Measurements from ENCODE around the gene CCDC183.
"Not testable (repeated sequence)": the region's sequence is repeated elsewhere in the genome, so short reads cannot be mapped to it uniquely, and the experiment has no call there.

CCDC183 gene

DNA sequence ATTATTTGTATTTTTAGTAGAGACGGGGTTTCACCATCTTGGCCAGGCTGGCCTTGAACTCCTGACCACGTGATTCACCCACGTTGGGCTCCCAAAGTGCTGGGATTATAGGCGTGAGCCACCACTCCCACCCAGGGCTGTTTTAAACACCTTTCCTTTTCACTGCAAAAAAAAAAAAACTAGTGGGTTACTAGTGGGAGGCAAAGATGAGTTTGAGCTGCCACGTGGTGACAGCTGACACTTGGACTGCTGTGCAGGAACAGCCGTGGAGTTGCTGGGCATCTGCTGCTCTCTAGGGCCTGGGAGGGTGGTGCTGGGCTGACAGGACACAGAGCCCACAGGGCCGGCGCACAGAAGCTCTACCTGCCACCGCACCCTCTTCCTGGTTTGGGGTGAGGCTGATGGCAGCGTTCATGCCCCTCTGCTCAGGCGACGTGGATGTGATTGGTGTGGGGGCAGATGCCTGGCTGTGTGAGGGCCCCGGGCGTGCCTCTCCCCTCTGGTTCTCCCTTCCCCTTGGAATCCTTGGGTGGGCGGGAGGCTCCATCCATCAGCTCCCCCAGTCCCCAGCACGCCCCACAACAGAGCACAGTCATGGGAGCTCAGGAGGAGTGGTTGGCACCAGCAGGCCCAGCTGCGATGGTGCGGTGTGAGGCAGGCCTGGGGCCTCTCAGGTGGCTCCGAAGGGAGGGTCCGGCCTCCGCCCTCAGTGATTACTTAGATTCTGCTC, 28.5 kb downstream of the CCDC183 start:
- DNase-seq (ENCODE audit: low spot score): no peak

DNA sequence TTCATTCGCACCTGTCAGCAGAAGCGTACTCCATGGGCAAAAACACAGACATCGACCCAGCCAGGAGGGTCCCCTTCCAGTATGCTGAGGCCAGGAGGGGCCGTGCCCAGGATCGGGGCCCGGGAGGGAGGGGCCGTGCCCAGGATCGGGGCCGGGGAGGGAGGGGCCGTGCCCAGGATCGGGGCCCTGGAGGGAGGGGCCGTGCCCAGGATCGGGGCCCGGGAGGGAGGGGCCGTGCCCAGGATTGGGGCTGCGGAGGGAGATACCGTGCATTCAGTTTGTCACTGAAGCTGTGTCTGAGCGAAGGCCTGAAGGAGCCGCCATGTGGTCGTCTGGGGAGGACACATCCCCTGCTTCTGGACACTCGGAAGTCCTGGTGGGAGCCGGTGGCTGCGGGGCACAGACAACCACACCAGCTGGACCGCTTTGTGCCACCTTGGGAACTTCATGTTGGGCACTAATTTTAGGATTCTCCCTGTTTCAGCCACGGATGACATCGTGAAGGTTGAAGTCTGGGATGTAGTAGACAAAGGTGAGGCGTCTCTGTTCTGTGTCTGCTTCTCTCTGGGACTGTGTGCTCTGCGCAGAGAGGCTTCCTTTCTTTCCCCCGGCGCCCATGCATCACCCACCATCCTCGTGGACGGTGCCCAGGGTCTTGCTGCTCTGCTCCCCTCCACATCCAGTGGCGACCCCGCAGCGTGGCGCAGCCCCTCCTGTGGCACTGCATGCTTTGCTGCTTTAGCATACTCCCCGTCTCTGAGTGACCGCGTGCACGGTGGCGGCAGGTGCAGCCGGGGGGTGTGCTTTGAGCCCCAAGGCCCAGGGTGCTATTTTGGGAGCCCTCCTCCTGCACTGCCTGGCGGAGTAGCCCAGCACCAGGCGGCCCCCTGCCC, 29.4 kb downstream of the CCDC183 start:
- no peak for DNase-seq (ENCODE audit: low spot score)

DNA sequence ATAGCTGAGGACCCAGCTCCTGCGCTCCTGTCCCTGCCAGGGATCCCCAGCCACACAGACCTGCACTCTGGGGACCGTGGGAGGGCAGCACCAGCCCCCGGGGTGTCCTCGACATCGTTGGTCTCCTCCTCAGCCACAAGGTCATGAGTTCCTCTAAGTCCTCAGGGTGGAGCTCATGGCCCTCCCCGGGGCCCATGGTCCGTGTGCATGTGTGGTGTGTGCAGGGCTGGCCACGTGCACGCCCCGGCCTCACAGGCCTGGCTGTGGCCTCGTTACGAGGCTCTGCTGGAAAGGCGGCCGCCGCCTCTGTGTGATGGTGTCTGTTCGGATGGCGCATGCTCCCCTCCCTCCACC, 30.0 kb downstream of the CCDC183 start:
- no peak for DNase-seq (ENCODE audit: low spot score)

DNA sequence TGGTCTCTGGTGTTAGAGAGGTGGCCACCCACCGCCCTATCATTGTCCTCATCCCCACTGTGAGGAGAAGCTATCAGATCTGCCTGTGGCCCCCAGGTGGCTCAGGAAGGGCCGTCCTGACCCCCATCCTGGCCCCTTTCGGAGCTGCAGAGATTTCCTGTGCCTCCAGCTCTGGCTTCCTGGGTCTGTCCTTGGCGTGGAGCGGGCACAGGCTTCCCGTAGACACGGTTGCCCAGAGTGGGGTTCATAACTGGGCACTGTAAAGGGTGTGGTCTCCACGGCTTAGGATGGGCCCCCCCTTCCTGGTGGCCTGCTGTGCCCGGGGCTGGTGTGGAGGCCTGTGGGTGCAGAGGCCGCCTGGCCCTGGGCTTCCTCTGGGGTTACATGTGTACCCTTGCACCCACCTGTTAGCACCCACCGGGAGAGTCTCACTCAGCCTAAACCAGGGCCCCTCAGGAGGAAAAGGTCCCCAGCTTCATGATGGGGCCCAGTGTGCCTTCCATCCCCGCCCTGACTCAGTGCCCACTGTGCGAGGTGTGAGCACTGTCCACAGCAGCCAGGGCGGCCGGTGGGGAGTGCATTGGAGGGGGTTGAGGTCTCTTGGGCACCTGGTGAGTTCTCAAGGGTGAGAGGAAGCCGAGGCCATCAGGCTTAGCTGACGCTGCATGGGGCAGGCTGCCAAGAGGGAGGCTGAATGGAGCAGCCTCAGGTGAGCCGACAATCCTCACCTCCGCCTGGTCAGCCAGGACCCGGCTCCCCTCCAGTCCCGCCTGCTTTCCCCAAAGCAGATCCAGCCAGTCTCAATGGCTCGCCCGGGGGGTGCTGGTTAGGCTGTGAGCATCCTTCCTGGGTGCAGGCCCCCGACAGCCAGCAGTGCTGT, 30.8 kb downstream of the CCDC183 start:
- no peak for DNase-seq (ENCODE audit: low spot score)

DNA sequence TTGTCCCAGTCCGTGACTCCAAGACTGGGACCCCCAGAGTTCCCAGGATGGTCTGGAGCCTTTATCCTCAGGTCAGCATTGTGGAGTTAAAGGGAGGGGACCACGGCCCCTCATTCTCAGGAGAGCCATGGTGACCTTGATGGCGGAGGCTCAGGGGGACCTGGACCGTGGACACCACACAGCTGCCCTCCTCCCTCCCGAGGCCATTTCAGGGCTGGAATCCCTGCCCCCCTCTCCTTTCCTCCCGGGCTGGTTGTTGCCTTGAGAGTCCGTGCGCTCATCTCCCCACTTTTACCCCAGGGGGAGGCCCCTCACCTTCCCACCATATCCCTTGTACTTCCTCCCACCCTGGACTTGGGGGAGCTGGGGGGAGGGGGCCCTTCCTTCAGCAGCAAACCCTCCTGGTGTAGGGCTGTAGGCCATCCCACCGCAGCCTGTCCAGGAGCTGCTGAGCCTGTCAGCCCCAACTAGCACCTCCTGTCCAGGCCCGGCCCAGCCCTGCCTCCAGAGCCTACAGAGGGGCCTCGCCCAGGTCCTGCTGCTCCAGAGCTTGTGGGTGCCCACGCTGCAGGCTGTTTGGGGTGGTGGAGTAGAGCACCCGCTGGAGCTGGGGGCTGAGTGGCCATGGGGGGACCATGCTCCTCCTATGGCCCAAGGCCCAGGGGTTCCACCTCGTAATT, 31.8 kb downstream of the CCDC183 start:
- no peak for DNase-seq (ENCODE audit: low spot score)

DNA sequence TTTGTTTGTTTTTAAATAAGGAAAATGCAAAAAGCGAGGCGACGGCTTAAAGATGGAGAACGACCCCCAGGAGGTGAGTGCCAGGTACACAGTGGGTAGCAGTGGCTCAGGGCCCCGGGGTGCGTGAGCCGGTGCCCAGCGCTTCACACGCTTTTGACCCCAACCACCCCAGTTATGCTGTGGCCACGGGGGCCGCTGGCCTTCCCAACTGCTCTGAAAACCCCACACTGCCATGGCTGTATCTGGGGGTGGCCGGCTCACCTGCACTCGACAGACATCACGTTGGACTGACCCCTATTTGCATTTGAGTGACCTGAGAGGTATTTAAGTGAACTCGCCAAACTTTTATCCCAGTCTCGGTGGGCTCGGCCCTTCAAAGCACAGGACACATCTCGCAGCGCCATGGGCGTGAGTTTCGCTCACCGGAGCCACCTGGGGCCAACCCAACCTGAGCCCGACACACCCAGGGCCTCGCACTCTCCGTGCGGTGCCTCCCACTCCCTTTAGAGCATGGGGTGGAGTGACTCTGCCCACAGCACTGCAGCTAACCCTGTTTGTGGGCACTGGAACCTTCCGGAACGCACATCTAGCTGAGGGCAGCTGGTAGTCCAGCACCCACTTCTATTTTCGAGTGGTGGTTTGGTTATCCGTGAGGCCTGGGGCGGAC, 32.5 kb downstream of the CCDC183 start:
- DNase-seq (ENCODE audit: low spot score): no peak

DNA sequence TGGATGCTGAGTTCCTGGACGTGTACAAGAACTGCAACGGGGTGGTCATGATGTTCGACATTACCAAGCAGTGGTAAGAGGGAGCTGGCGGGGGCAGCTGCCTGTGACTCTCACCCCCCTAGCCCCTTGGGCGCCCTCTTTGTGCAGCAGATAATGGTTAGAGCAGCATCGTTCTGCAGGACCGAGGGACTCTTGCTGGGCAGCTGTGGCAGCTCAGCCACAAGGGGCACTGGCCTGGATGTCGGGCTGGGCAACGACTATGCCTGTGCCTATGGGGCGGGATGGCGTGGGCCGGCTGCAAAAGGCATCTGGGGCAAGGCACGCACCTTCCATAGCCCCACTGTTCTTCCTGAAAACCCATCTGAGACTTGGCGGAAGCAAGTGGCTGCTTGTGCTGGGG, 33.3 kb downstream of the CCDC183 start:
- no peak for DNase-seq (ENCODE audit: low spot score)

DNA sequence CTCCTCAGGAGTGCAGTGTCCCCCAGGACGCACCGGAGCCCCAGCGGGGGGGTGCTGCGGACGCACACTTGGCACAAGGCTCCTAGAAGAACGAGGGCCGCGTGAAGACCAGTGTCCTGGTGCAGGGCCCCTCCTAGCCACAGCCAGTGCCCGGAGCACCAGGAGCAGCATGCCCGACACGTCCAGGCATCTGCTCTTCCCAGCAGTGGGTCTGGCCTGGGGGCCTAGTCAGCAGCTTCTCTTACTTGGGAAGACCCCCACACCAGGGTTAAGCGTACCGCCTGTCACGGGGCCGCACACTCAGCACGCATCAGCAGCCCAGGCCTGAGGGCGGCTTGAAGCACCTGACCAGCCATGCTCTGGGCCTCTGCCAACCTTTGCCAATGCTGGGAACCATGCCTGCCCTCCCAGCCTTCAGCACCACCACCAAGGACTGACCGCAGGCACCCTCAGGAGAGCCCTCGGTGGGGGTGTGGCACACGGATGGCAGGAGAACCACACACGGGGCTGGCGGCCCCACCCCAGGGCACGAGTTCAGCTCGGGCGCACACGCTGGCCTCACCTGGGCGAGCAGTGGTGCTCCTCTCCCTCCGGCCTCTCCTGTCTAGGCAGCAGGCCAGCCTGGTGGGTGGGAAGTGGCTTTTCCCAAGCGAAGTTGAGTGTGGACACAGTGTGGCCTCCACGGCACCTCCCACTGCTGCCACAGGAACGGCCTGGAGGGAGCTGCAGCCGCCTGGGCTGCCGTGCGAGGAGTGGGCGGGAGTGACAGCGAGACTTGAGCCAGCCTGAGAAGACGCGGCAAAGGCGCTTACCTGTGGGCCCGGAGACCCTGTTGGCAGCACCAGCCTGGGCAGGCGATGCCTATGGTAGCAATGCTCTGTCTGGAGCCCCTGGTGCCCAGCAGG, 34.1 kb downstream of the CCDC183 start:
- no peak for DNase-seq (ENCODE audit: low spot score)

DNA sequence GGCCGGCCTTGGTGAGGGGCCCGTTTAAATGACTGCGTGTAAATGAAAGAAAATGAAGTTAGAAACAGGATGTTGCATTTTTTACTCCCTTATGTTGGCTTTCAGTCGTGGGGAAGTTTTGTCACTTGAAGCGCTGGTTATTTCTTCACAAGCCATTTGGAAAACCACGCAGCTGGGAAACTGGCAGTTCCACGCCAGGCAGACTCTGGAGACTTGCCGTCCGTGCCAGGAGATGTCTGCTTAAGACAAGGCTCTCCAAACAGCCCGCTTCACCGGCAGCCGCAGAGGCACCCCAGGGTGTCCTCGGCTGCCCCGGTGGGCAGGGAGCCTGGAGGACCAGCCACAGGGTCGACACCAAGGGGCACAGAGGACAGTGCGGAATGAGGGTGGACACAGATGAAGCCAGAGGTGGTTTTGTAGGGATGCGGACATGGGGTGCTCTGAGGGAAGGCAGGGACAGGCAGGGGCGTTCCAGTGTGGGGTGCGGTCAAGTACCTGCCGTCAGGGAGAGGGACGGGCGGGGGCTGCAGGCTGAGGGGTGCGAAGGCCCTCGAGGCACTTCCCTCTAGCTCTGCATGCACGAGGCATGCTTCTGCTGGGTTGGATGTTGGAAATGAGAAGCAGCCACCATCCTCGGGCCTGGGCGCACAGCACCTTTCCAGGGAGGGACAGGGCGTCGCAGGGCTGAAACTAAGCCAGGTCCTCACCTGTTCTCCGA, 35.0 kb downstream of the CCDC183 start:
- DNase-seq (ENCODE audit: low spot score): no peak

DNA sequence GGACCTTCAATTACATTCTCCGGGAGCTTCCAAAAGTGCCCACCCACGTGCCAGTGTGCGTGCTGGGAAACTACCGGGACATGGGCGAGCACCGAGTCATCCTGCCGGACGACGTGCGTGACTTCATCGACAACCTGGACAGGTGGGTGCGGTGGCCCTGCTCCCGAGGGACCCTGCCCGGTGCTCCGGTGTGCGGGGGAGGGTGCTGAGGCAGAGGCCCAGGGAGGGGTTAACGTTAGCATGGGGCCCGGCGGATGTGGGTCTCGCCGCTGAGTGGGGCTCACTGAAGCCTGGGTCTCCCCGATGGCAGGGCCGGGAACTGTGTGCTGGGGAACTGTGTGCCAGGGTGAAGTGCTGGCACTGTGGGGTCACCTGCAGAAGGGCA, 35.6 kb downstream of the CCDC183 start:
- DNase-seq (ENCODE audit: low spot score): no peak

DNA sequence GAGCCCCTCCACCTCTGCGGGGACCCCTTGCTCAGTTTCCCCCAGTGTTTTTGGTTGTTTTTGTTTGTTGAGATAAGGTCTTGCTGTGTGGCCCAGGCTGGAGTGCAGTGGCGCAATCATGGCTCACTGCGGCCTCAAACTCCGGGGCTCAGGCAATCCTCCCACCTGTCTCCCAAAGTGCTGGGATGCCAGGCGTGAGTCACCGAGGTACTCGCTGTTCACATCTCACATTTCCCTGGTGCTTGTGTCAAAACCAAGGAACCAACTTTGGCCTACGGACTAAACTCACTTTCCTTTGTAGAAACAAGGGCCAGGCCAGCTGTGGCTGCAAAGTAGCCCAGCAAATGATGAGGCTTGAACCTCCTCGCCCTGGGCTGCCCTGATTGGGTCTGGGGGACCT, 36.4 kb downstream of the CCDC183 start:
- no peak for DNase-seq (ENCODE audit: low spot score)

DNA sequence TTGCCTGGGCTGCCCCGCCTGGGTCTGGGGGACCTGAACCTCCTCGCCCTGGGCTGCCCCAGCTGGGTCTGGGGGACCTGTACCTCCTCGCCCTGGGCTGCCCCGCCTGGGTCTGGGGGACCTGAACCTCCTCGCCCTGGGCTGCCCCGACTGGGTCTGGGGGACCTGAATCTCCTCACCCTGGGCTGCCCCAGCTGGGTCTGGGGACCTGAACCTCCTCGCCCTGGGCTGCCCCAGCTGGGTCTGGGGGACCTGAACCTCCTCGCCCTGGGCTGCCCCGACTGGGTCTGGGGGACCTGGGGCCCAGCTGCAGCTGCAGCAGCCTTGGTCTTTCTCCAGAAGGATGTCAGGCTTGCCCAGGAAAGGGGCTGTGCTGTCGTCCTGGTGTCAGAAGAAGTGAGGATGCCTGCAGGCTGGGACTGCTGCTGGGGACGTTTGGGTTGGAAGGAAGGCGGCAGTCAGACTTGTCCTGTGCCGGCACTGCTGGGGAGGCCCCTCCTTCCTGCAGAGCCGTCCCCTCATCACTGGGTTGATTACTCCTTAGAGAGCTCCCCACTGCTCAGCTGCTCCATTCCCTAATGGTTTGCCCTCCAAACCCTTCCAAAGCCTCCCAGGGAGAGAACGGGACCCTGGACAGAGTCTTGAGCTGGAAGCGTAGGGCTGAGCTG, 37.4 kb downstream of the CCDC183 start:
- not testable (repeated sequence) for DNase-seq (ENCODE audit: low spot score)

DNA sequence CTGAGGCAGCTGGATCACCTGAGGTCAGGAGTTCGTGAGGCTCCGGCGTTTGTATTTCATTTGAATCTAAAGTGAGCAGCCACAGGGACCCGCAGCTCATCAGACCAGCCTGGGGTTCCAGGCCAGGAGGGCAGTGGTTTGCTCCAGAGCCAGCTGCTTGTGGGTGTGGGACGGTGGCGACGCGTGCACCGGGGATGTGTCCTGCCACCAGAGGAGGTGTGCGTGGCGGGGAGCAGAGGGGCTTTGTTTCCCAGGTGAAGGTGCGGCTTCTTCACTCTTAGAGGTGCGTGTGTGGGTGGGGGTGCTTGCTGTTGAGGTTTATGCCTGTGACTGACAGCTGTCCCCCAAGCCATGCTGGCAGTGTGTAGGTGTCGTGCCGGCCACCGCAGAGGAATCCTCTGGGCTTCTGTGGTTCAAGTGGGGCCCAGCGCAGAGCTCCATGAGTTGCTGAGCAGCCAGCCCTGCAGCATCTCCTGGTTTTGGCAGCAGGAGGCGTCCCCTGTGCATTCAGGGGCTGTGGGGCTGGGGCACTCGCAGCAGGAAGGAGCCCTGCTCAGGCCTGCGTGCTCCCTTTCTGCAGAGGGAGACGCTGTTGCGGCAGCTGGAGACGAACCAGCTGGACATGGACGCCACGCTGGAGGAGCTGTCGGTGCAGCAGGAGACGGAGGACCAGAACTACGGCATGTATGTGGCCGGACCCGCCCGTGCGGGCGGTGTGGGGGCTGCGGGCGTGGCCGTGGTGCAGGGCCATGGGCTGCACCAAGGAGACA, 39.2 kb downstream of the CCDC183 start:
- no peak for DNase-seq (ENCODE audit: low spot score)

DNA sequence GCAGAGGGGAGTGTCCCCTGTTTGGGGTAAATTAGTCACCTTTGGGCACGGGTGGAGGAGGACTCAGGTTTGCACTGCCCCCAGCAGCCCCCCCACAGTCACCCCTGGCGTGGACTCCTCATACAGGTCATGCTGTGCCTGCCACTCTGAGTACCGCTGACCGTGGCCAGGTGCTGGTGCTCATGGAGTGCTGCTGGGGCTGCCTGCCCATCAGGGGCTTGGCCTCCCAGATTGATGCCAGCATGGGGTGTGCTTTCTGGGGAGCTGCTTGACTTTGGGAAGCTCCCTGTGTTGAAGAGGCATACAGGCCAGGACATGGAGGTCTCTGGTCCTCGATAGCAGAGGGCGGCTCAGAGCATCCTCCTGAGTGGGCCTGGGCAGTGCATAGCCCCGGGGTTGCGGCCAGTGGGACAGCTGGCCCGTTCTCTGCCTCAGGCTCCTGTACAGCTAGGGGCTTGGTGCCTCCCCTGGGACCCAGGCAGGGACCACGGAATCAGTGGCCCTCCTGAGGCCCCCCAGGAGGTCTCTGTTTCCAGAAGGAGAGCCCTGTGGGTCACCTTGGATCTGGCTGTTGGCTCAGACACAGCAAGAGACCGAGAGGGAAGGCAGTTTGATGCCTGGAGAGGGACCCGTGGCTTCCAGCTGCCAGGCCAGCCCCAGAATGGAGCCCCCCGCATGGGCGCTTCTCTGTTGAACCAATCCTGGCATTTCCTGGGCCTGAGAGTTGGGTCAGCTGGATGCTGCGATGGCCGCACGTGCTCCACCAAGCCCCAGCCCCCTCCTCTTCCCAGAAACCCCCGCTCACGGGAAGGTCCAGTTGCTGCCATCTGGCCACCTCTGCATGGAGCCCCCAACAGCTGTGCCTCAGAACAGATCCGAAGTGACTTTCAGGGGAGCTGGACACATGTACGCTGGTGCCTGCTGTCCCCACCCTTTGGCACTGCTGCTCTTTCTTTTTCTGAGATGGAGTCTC, 40.1 kb downstream of the CCDC183 start:
- DNase-seq (ENCODE audit: low spot score): no peak

DNA sequence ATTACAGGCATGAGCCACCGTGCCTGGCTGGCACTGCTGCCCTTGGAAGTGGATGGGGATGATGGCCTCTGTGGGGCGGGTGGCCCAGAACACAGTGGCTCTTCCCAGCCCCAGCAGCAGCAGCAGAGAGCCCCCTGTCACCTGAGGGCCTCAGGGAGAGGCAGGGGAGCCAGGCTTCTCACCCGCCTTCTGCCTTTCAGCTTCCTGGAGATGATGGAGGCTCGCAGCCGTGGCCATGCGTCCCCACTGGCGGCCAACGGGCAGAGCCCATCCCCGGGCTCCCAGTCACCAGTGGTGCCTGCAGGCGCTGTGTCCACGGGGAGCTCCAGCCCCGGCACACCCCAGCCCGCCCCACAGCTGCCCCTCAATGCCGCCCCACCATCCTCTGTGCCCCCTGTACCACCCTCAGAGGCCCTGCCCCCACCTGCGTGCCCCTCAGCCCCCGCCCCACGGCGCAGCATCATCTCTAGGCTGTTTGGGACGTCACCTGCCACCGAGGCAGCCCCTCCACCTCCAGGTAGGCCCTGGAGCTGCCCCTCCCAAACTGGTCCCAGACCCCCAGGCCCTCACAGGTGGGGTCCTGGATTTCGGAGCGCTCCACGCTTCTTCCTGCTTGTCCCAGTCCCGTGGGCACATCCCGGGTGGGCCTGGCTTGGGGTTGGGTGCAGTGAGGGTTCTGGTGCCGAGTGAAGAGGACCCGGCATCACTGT, 41.2 kb downstream of the CCDC183 start:
- no peak for DNase-seq (ENCODE audit: low spot score)

DNA sequence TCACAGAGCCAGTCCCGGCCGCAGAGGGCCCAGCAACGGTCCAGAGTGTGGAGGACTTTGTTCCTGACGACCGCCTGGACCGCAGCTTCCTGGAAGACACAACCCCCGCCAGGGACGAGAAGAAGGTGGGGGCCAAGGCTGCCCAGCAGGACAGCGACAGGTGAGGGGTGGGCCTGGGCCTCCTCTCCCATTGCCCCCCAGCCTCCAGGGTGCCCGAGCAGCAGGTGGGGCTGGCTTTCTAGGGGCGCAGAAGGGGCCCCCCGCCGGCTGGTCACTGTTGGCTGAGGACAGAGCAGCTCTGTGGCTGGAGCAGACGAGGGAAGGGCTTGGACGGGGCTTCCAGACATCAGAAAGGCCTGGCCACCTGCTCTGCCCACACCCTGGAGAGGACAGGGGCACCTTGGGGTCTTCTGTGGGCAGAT, 41.7 kb downstream of the CCDC183 start:
- not testable (repeated sequence) for DNase-seq (ENCODE audit: low spot score)

Data from CD4-positive, alpha-beta T cell treated with Interleukin-15 for 4 hours (primary cell).